GM19193 (cell line): ENCODE data around the gene CTSH.

Experiments
- POLR2A ChIP-seq: IDR thresholded peaks from 4 replicates; pipeline ENCODE4 v1.6.1; 2011; ENCODE audit not compliant: insufficient read depth, insufficient read length; ENCODE audit errors: extremely low read depth

The CTSH gene

DNA sequence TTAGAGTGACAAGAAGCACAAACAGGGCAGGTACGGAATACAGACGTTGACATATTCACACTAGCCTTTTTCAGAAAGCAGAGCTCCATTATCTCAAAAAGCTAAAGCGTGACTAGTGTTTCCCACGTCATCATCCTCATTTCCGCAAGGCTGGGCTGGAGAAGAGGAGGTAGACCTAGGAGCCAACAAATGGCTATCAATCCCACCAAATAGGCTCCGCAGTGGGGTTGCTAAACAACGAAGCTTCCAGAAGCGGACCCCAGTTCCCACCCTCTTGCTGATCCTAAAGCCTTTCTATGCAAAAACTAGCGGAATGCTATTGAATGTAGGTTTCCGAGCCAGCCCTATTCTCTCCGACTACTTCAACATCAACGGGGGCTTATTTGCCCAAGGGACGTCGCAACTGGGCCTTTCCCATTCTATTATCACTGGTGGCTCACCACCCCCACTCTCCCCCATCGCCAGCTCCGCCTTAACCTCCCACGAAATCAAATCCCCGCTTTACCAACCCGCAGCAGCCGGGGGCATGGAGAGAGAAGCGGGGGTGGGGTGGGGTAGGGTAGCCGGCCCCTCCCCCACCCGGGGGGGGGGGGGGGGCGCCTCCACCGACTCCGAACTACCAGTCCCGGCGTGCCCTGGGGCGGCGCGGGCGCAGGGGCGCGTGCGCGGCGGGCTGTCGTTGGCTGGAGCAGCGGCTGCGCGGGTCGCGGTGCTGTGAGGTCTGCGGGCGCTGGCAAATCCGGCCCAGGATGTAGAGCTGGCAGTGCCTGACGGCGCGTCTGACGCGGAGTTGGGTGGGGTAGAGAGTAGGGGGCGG lies 72.5 kb downstream of the CTSH start, which contains the start of gene MORF4L1:
Gene MORF4L1, plus strand, starts transcription at position 736 of the 817 bp plus-strand sequence. CDS start 128 bp downstream, outside the sequence.
- TF ChIP-seq POLR2A = no peak
